GM18909 (cell line): ENCODE data around the gene KIF21B.
"Not testable (repeated sequence)": the region's sequence is repeated elsewhere in the genome, so short reads cannot be mapped to it uniquely, and the experiment has no call there.

Source experiments
- ATAC-seq: cut with Tn5 transposase; IDR thresholded peaks from one replicate; pipeline ENCODE4 v1.9.1; 2021; ENCODE audit warnings: mild to moderate bottlenecking; ENCODE audit not compliant: unreplicated experiment, poor library complexity

Gene KIF21B

GRCh38 chr1:200973937-200974657, 49.4 kb downstream of the KIF21B start:
- no peak for ATAC-seq

- no peak for ATAC-seq
Observed at GRCh38 chr1:200972985-200973742, 50.4 kb downstream of the KIF21B start.

- no peak for ATAC-seq
Observed at GRCh38 chr1:200971955-200972711, 51.4 kb downstream of the KIF21B start.

DNA sequence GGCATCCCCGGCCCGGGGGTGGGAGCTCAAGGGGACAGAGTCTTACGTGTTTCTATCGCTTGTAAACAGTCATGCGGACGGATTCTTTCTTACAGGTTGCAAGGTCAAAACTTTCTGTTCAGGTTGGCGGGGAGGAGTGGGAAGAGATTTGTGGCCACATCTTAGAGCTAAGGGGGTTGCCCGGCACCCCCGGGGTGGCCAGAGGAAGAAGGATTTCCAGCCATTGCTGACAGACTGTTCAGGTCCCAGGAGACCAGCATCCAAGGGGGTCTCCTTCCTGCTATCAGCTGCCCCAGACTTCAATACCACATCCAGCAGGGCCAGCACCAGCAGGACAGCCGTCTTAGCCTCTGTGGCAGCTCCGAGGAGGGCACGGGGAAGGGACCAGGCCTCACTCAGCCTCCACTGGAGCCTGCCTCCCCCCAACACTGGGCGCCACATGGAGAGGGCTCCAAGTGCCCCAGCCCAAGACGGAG, 52.0 kb downstream of the KIF21B start:
- ATAC-seq, result no peak

GRCh38 chr1:200970771-200971427, 52.6 kb downstream of the KIF21B start:
- no peak for ATAC-seq

- peak; percentile 85 for ATAC-seq
Observed at GRCh38 chr1:200969726-200970561, 53.6 kb downstream of the KIF21B start.

DNA sequence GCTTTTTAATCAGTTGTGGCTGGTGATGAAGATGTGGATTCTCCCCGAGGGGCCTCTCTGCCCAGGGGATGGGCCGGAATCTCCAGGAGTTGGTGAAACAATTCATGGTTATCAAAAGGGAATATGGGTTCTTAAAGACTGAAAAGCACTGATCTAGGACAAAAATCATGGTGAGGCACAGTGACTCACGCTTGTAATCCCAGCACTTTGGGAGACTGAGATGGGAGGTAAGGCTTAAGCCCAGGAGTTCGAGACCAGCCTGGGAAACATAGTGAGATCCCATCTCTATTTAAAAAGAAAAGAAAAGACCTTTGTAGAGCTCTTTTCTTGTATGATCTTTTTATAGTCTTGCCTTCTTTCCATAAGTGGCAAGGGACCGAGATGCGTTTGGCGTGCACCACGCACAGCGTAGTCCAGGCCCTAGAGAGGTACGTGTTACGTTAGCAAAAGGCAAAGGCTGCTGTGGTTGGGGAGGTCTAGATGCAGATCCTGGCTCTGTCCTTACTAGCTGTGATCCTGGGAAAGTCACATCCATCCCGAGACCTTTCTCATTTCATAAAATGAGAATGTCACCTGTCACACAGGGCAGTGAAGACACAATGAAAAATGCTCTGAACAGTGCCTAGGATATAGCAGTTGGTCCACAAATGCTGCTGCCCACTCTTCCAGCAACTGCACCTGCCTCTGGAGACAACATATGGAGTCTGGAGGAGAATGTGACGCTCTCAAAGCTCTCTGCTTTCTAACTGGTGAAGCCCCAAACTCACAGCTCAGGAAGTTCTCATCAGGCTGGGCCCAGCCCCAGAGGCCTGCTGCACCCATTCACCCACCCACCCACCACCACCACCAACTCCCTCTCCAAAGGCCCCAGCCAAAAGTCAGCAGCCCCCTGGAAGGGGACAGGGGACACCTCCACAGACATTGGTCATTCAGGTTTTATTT, 54.8 kb downstream of the KIF21B start:
- ATAC-seq, result no peak

DNA sequence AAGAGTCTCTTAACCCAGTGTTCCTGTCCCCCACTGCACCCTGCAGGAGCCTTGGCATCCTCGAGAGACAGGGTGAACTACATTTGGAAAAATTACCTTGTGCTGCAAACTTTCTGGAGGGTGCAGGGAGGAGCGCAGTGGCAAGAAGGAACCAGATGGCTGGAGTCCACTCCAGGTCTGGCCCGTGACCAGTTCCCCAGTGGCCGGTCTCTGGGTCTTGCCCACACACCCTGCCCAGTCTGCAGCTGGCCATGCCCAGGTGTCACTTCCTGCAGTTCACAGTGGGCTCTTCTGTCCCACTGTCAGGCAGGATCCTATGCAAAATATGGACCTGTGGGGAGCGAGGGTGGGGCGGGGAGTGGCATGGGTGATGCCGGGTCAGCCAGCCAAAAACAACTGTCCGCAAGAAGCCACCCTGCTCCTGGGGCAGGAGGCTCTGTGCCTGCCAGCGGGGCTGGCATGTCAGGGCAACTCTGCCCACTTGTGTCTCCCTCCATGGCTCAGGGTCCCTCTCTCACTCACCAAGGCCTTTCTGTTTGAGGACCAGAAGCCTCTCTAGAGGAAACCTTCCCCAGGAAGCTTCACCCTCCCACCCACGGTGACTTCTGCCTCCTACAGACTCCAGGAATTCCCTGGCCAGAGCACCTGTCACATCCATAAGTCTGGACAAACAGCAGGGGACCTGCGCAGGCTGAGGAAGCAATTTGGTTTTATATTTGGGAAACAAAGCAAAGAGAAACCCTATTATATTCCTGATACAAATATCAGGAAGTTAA, 55.6 kb downstream of the KIF21B start:
- ATAC-seq, result no peak

- no peak for ATAC-seq
Observed at GRCh38 chr1:200966934-200967333, 56.6 kb downstream of the KIF21B start.

DNA sequence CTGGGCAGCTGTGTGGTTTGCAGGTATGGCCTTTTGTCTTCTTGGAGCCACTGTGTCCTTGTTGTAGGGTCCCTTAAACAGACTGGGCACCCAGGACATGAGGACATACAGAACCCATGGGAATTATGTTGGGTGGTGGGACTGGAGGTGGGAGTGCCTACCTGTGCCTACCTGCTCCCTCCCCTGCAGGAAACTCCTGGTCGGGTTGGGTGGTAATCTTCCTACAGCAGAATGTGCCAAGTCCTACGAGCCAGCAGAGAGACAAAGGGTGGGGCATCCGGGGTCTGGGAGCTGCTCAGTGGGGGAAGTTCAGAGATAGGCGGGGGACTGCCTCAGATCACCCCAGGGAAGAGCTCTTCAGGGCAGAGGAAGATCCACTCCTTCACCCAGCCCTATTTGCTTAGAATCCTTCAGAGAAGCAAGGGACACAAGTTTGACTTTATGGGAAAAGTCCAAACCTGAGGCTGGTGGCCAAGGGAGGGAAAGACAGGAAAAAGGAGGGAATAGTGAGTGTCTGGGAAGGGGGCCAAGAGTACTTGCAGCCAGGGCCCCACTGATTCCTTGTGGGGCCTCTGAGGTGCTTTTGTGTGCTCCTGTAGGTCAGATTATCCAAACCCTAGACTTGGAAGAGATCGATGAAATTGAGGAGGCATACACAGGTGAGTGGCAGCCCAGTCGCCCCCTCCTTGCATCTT, 58.3 kb downstream of the KIF21B start:
- ATAC-seq, result no peak

DNA sequence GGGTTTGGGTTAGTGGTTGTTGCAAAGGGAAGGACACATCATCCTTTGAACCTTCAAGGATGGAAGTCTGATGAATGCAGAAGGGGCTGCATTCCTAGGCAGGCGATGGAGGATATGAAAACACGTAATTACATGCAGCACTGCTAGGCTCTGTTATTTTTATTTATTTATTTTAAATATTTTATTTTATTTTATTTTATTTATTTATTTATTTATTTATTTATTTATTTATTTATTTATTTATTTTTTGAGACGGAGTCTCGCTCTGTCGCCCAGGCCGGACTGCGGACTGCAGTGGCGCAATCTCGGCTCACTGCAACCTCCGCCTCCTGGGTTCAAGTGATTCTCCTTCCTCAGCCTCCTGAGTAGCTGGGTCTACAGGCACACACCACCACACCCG, 59.6 kb downstream of the KIF21B start:
- ATAC-seq, result not testable (repeated sequence)

- ATAC-seq, result no peak
Observed at GRCh38 chr1:200963076-200963475, 60.4 kb downstream of the KIF21B start.

GRCh38 chr1:200962631-200963030, 60.9 kb downstream of the KIF21B start:
- no peak for ATAC-seq

- not testable (repeated sequence) for ATAC-seq
Observed at GRCh38 chr1:200962151-200962550, 61.4 kb downstream of the KIF21B start.

DNA sequence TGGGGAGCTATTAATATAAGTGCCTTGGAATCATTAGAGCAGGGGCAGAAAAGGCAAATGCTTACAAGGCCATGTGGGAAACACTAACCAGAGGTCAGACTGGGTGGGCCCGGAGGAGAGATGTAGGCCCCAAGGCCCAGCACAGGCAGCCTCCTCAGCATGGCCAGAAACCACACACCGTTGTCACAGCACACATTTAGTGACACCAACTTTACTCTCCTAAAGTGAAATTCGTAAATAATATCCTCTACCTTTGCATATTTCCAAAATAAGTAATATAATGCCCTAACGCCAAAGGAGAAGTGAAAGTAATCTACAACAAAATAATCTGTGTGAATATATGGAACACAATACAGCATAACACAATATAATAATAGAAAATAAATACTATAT, 62.6 kb downstream of the KIF21B start:
- no peak for ATAC-seq

- ATAC-seq, result no peak
Observed at GRCh38 chr1:200960236-200960947, 63.1 kb downstream of the KIF21B start.
